ENCODE measurements around the gene UBE2A.

UBE2A gene

GRCh38 chrX:119583431-119584059, 9.2 kb downstream of the UBE2A start:
- no peaks in the 10 kb centered on the region for H3K27me3 ChIP-seq (ENCODE audit: insufficient read depth, low read length)
- no peaks in the 10 kb centered on the region for H3F3A ChIP-seq (ENCODE audit: insufficient read depth, low read length)
- peaks cover 46% of the 10 kb centered on the region; the same call in 1 of the 2 replicates for H3K36me3 ChIP-seq (ENCODE audit: insufficient read depth, low read length)
- H3K27ac ChIP-seq (ENCODE audit: low read depth, low read length, poor library complexity, severe bottlenecking), result no peak overlapping the region
- no peak overlapping the region for H3K9ac ChIP-seq (ENCODE audit: low read length)
- no peaks in the 10 kb centered on the region for H3K9me2 ChIP-seq (ENCODE audit: low read depth, low read length)
- no peak for TF ChIP-seq EZH2 (IDR thresholded peaks at IDR 0.05; ENCODE audit: borderline replicate concordance, low read length)
- no peak for TF ChIP-seq CTCF (IDR thresholded peaks at IDR 0.05; ENCODE audit: low read length)
- no peak overlapping the region for H3K4me2 ChIP-seq (ENCODE audit: low read length)
- no peak overlapping the region for H2AFZ ChIP-seq (ENCODE audit: low read length)
- no peaks in the 10 kb centered on the region for H3K9me3 ChIP-seq (ENCODE audit: low read length)
- no peak overlapping the region for H3K4me3 ChIP-seq (ENCODE audit: low read depth, low read length, poor library complexity, severe bottlenecking)
- no peaks in the 10 kb centered on the region for H4K20me1 ChIP-seq (ENCODE audit: insufficient read depth, low read length)
- no peaks in the 10 kb centered on the region for H3K79me2 ChIP-seq (ENCODE audit: insufficient read depth, low read length)
- peaks cover 31% of the 10 kb centered on the region for H3K4me1 ChIP-seq (ENCODE audit: insufficient read depth, low read length, severe bottlenecking)

- Histone ChIP-seq H4K20me1 (ENCODE audit: insufficient read depth, low read length) (no peaks in the 10 kb centered on the region), H3K9me2 (ENCODE audit: low read depth, low read length) (no peaks in the 10 kb centered on the region), H3K9ac (ENCODE audit: low read length) (no peak overlapping the region), H3K4me1 (ENCODE audit: insufficient read depth, low read length, severe bottlenecking) (no peaks in the 10 kb centered on the region), H3F3A (ENCODE audit: insufficient read depth, low read length) (no peaks in the 10 kb centered on the region), H3K79me2 (ENCODE audit: insufficient read depth, low read length) (no peaks in the 10 kb centered on the region), H3K27me3 (ENCODE audit: insufficient read depth, low read length) (no peaks in the 10 kb centered on the region), H3K4me3 (ENCODE audit: low read depth, low read length, poor library complexity, severe bottlenecking) (no peak overlapping the region), H3K4me2 (ENCODE audit: low read length) (no peak overlapping the region), H3K9me3 (ENCODE audit: low read length) (no peaks in the 10 kb centered on the region), H3K36me3 (ENCODE audit: insufficient read depth, low read length) (peaks cover 75% of the 10 kb centered on the region), H3K27ac (ENCODE audit: low read depth, low read length, poor library complexity, severe bottlenecking) (no peak overlapping the region), H2AFZ (ENCODE audit: low read length) (no peak overlapping the region)
- TF ChIP-seq EZH2 (IDR thresholded peaks at IDR 0.05; ENCODE audit: borderline replicate concordance, low read length) (no peak), CTCF (IDR thresholded peaks at IDR 0.05; ENCODE audit: low read length) (no peak)
These were observed 15.4 kb downstream of the UBE2A start for GRCh38 chrX:119589810-119590209.

GRCh38 chrX:119602701-119603255, 28.4 kb downstream of the UBE2A start:
- TF ChIP-seq CTCF (IDR thresholded peaks at IDR 0.05; ENCODE audit: low read length) (no peak), EZH2 (IDR thresholded peaks at IDR 0.05; ENCODE audit: borderline replicate concordance, low read length) (no peak)
- Histone ChIP-seq H3K9ac (ENCODE audit: low read length) (no peak overlapping the region; the same call in 1 of the 2 replicates), H3K9me2 (ENCODE audit: low read depth, low read length) (no peaks in the 10 kb centered on the region), H2AFZ (ENCODE audit: low read length) (no peak overlapping the region), H3K27ac (ENCODE audit: low read depth, low read length, poor library complexity, severe bottlenecking) (no peak overlapping the region), H3F3A (ENCODE audit: insufficient read depth, low read length) (no peaks in the 10 kb centered on the region), H3K79me2 (ENCODE audit: insufficient read depth, low read length) (peaks cover 43% of the 10 kb centered on the region), H3K4me2 (ENCODE audit: low read length) (peak overlapping the region; percentile 93; the same call in 1 of the 2 replicates), H3K9me3 (ENCODE audit: low read length) (no peaks in the 10 kb centered on the region), H3K27me3 (ENCODE audit: insufficient read depth, low read length) (no peaks in the 10 kb centered on the region), H3K4me3 (ENCODE audit: low read depth, low read length, poor library complexity, severe bottlenecking) (no peak overlapping the region), H4K20me1 (ENCODE audit: insufficient read depth, low read length) (no peaks in the 10 kb centered on the region), H3K36me3 (ENCODE audit: insufficient read depth, low read length) (peaks cover 26% of the 10 kb centered on the region; the same call in 1 of the 2 replicates), H3K4me1 (ENCODE audit: insufficient read depth, low read length, severe bottlenecking) (peaks cover 39% of the 10 kb centered on the region)

Measured in OCI-LY1 (cell line).